ENCODE data around the gene FOLR2. TPM values are rescaled to one million over a fixed set of nuclear protein-coding genes. Genes with fewer than 3 reads are reported as not detected.
"Not testable (repeated sequence)": the region's sequence is repeated elsewhere in the genome, so short reads cannot be mapped to it uniquely, and the experiment has no call there.

FOLR2 gene
- total and polyA plus RNA-seq, 2 experiments from 2014 or later, result not detected

DNA sequence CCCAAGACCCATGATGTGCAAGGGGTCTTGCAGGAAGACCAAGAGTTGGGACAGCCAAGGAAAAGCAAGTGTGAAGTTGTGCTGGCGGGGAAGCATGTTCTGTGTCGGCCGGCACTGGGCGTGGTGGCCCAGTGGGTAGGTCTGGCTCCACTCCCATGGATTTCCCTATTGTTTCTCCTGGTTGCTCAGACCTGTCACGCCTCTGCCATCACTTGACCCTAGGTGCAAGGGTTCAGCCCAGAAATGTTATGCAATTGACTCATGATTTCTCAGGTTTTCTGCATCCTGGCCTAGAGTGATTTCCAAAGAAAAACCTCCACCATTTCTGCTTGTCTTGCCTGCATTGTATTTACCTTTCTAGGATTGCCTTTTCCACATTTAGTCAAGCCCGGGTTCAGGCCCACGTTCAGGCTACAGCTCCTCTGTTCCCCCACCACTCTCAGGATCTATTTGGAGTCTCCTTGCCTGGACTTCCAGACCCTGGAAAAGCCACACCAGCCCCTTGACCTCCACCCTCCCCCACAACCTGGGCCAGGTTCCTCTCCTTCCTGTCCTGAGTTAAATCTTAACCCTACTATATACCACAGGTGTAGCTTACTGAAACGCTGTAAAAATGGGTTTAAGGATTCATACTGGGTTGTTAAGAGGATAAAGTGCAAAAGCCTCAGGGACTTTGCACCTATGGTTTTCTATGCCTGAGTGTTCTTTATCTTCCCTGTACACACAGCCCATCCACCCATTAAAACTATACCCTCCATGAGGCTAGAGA lies 42.1 kb upstream of the FOLR2 start:
- H3F3A ChIP-seq (ENCODE audit: insufficient read depth), result no peaks in the 10 kb centered on the region
- H2AFZ ChIP-seq, result no peak overlapping the region
- in situ Hi-C loops (cut with MboI), result loop anchor here (10.0 kb wide), 1 partner anchor 150 kb away; no protein-coding TSS in a partner anchor
- H3K4me1 ChIP-seq (ENCODE audit: insufficient read depth), result no peaks in the 10 kb centered on the region
- H3K9me3 ChIP-seq (ENCODE audit: low read depth), result no peaks in the 10 kb centered on the region
- H3K79me2 ChIP-seq (ENCODE audit: insufficient read depth), result no peaks in the 10 kb centered on the region
- no peak for TF ChIP-seq EZH2 (IDR thresholded peaks at IDR 0.05; ENCODE audit: insufficient read depth, poor library complexity, severe bottlenecking)
- TF ChIP-seq EZH2phosphoT487 (IDR thresholded peaks at IDR 0.05; ENCODE audit: insufficient read depth, low read depth), result no peak
- H3K9me2 ChIP-seq (ENCODE audit: insufficient read depth), result no peaks in the 10 kb centered on the region
- no peak overlapping the region for H3K9ac ChIP-seq
- H3K36me3 ChIP-seq (ENCODE audit: low read depth), result no peaks in the 10 kb centered on the region
- H3K4me2 ChIP-seq (ENCODE audit: unreplicated experiment), result no peak overlapping the region
- DNase-seq, result no peak
- H3K27ac ChIP-seq, result no peak overlapping the region
- H4K20me1 ChIP-seq (ENCODE audit: insufficient read depth), result no peaks in the 10 kb centered on the region
- H3K4me3 ChIP-seq, result no peak overlapping the region
- WGBS, 2 experiments (ENCODE audit: low coverage in 1 of 2, low lambda C conversion rate in 2 of 2, missing lambda C conversion rate in 2 of 2), result 82 to 86% methylated on average over 8 of the region's 8 CpGs
- H3K27me3 ChIP-seq (replicated peaks; ENCODE audit: insufficient read depth), result no peaks in the 10 kb centered on the region

DNA sequence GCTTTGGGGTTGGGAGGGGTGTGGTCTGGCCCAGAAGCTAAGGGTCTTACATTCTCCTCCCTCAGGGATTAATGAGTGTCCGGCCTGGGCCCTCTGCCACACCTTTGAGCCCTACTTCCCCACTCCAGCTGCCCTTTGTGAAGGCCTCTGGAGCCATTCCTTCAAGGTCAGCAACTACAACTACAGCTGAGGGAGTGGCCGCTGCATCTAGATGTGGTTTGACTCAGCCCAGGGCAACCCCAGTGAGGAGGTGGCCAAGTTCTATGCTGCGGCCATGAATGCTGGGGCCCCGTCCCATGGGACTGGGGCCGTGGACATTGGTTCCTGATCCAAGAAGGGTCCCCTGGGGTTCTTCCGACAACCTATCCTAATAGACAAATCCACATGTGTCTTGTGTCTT lies 38.9 kb upstream of the FOLR2 start:
- in situ Hi-C loops (cut with MboI), result loop anchor here (10.0 kb wide), 1 partner anchor 153 kb away; no protein-coding TSS in a partner anchor
- H3K4me1 ChIP-seq (ENCODE audit: insufficient read depth), result peaks cover 5% of the 10 kb centered on the region; the same call in 1 of the 2 replicates
- 85 to 92% methylated on average over 5 to 6 of the region's 6 CpGs for WGBS, 2 experiments (ENCODE audit: low coverage in 1 of 2, low lambda C conversion rate in 2 of 2, missing lambda C conversion rate in 2 of 2)
- H3F3A ChIP-seq (ENCODE audit: insufficient read depth), result no peaks in the 10 kb centered on the region
- no peak overlapping the region for H3K9ac ChIP-seq
- no peaks in the 10 kb centered on the region for H3K36me3 ChIP-seq (ENCODE audit: low read depth)
- no peak overlapping the region for H2AFZ ChIP-seq
- no peaks in the 10 kb centered on the region for H4K20me1 ChIP-seq (ENCODE audit: insufficient read depth)
- no peak overlapping the region for H3K27ac ChIP-seq
- TF ChIP-seq EZH2phosphoT487 (IDR thresholded peaks at IDR 0.05; ENCODE audit: insufficient read depth, low read depth), result no peak
- no peak for TF ChIP-seq EZH2 (IDR thresholded peaks at IDR 0.05; ENCODE audit: insufficient read depth, poor library complexity, severe bottlenecking)
- no peaks in the 10 kb centered on the region for H3K27me3 ChIP-seq (replicated peaks; ENCODE audit: insufficient read depth)
- no peaks in the 10 kb centered on the region for H3K9me3 ChIP-seq (ENCODE audit: low read depth)
- no peak overlapping the region for H3K4me2 ChIP-seq (ENCODE audit: unreplicated experiment)
- H3K9me2 ChIP-seq (ENCODE audit: insufficient read depth), result no peaks in the 10 kb centered on the region
- no peak overlapping the region for H3K4me3 ChIP-seq
- H3K79me2 ChIP-seq (ENCODE audit: insufficient read depth), result no peaks in the 10 kb centered on the region
- no peak for DNase-seq

DNA sequence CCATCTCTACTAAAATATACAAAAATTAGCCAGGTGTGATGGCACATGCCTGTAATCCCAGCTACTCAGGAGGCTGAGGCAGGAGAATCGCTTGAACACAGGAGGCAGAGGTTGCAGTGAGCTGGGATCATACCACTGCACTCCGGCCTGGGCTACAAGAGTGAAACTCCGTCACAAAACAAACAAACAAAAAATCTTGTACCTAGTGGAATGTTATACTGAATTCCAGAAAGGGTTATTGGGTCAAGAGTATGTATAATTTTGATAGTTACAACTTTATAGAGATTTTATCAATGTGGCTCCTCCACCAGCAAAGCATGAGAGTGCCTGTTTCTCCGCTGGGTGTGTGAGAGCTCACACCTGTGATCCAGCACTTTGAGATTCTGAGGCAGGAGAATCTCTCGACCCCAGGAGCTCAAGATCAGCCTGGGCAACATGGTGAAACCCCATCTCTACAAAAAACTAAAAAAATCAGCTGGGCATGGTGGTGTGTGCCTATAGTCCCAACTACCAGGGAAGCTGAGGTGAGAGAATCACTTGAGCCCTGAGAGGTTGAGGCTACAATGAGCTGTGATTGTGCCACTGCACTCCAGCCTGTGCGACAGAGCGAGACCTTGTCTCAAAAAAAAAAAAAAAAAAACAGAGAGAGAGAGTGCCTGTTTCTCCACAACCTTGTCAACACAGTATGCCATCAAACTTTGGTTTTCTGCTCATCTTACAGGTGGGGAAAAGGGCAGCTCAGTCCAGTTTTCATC lies 37.4 kb upstream of the FOLR2 start:
- no peak overlapping the region for H3K27ac ChIP-seq

DNA sequence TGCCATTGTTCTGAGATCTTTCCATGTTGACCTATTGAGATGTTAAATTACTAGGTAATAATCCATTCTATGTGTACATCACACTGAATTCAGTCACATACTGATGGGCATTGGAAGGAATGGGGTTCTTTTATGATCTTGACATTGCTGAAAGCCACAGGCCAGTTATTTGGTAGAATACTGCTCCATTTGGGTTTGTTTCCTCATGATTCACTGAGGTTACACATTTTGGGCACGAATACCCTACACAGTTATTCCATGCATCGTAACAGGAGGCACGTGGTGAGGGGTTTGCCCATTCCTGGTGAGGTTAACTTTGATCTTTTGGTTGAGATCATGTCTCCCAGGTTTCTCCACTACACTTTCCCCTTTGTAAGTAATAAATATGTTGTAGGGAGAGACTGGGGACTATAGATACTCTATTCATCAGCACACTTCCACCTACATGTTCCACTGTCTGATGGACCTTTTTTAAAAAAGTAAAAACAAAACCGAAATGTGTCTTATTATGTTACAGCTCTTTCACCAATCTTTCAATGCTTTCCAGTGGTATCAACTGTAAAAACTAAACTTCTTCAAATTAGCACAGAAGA lies 36.7 kb upstream of the FOLR2 start:
- Histone ChIP-seq H3K36me3 (ENCODE audit: low read depth) (no peaks in the 10 kb centered on the region), H3K4me3 (no peak overlapping the region), H3K27me3 (replicated peaks; ENCODE audit: insufficient read depth) (no peaks in the 10 kb centered on the region), H3K79me2 (ENCODE audit: insufficient read depth) (no peaks in the 10 kb centered on the region), H3K9me2 (ENCODE audit: insufficient read depth) (no peaks in the 10 kb centered on the region), H3F3A (ENCODE audit: insufficient read depth) (no peaks in the 10 kb centered on the region), H3K27ac (no peak overlapping the region), H3K9me3 (ENCODE audit: low read depth) (no peaks in the 10 kb centered on the region), H4K20me1 (ENCODE audit: insufficient read depth) (no peaks in the 10 kb centered on the region), H3K4me2 (ENCODE audit: unreplicated experiment) (no peak overlapping the region), H3K4me1 (ENCODE audit: insufficient read depth) (peaks cover 5% of the 10 kb centered on the region; the same call in 1 of the 2 replicates), H2AFZ (no peak overlapping the region), H3K9ac (no peak overlapping the region)
- DNase-seq, result peak; percentile 41
- WGBS, 2 experiments (ENCODE audit: low coverage in 1 of 2, low lambda C conversion rate in 2 of 2, missing lambda C conversion rate in 2 of 2), result 64 to 66% methylated on average over 4 of the region's 4 CpGs
- TF ChIP-seq EZH2phosphoT487 (IDR thresholded peaks at IDR 0.05; ENCODE audit: insufficient read depth, low read depth) (no peak), EZH2 (IDR thresholded peaks at IDR 0.05; ENCODE audit: insufficient read depth, poor library complexity, severe bottlenecking) (no peak)
- in situ Hi-C loops (cut with MboI), result loop anchor here (10.0 kb wide), 1 partner anchor 155 kb away; no protein-coding TSS in a partner anchor

More for the DNA sequence above, 37.4 kb upstream of the FOLR2 start:
- in situ Hi-C loops (cut with MboI), result loop anchor here (10.0 kb wide), 1 partner anchor 154 kb away; no protein-coding TSS in a partner anchor
- Histone ChIP-seq H4K20me1 (ENCODE audit: insufficient read depth) (no peaks in the 10 kb centered on the region), H3F3A (ENCODE audit: insufficient read depth) (no peaks in the 10 kb centered on the region), H3K79me2 (ENCODE audit: insufficient read depth) (no peaks in the 10 kb centered on the region), H2AFZ (no peak overlapping the region), H3K4me1 (ENCODE audit: insufficient read depth) (peaks cover 5% of the 10 kb centered on the region; the same call in 1 of the 2 replicates), H3K36me3 (ENCODE audit: low read depth) (no peaks in the 10 kb centered on the region), H3K4me3 (no peak overlapping the region), H3K9me2 (ENCODE audit: insufficient read depth) (no peaks in the 10 kb centered on the region), H3K27me3 (replicated peaks; ENCODE audit: insufficient read depth) (no peaks in the 10 kb centered on the region), H3K4me2 (ENCODE audit: unreplicated experiment) (no peak overlapping the region), H3K9me3 (ENCODE audit: low read depth) (no peaks in the 10 kb centered on the region), H3K9ac (no peak overlapping the region)
- 74 to 78% methylated on average over 7 of the region's 7 CpGs for WGBS, 2 experiments (ENCODE audit: low coverage in 1 of 2, low lambda C conversion rate in 2 of 2, missing lambda C conversion rate in 2 of 2)
- DNase-seq, result no peak
- TF ChIP-seq EZH2phosphoT487 (IDR thresholded peaks at IDR 0.05; ENCODE audit: insufficient read depth, low read depth) (no peak), EZH2 (IDR thresholded peaks at IDR 0.05; ENCODE audit: insufficient read depth, poor library complexity, severe bottlenecking) (no peak)

DNA sequence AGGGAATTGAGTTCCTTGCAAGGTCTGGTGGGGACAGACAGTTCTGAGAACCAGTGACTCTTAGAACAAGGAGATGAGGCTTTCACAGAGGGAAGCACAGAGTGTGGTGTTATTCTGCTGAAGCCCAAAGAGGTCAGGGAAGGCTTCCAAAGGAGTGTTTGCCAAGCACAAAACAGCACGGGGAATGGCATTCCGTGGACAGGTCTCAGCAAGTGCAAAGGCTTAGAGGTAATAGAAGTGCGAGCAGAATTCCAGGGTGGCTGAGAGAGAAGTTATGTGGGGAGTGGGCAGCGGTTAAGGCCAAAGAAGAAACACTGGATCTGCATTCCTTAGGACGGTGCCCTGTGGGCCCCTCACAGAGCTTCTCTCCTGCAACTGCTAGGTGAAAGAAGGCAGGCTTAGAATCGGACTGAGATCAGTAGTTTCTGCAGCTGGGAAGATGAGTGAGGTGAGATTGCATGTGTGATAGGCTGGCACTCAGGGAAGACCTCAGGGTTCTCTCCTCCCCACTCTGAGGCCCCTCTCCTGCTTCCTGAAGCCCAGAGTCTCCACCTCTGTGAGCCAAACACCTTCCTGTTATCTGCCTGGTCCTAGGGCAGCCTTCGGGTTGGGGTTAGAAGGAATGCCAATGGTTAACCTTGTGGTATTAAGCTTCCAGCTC lies 35.6 kb upstream of the FOLR2 start:
- H3F3A ChIP-seq (ENCODE audit: insufficient read depth); H3K36me3 ChIP-seq (ENCODE audit: low read depth); H3K4me2 ChIP-seq (ENCODE audit: unreplicated experiment); H4K20me1 ChIP-seq (ENCODE audit: insufficient read depth); H3K9me3 ChIP-seq (ENCODE audit: low read depth); in situ Hi-C loops (cut with MboI); H3K9ac ChIP-seq; H3K27me3 ChIP-seq (replicated peaks; ENCODE audit: insufficient read depth); H3K9me2 ChIP-seq (ENCODE audit: insufficient read depth); H2AFZ ChIP-seq; H3K79me2 ChIP-seq (ENCODE audit: insufficient read depth); H3K4me1 ChIP-seq (ENCODE audit: insufficient read depth); H3K4me3 ChIP-seq: not testable (repeated sequence)
- H3K27ac ChIP-seq, result peak overlapping the region; percentile 15; the same call in 1 of the 2 replicates
- 48 to 51% methylated on average over 6 to 7 of the region's 7 CpGs for WGBS, 2 experiments (ENCODE audit: low coverage in 1 of 2, low lambda C conversion rate in 2 of 2, missing lambda C conversion rate in 2 of 2)
- DNase-seq, result peak; percentile 14

DNA sequence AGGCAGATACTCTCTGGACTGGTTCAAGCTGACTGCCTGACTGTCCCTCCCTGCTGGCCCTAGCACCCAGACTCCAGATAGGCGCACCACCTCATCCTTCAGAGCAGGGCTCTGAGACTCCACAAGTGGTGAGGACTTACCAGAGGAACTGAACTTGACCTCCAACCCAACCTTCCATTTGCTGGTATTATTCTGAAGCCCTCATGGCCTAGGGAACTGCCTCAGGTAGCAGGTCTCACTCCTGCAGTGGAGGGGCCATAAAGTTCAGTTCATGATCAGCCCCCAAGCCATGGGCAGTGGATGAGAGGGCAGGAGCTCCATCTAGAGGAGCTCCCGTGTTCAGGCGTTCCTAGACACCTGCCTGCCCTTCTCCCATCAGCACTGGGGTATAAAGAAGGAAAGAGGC lies 35.0 kb upstream of the FOLR2 start:
- H3K9me2 ChIP-seq (ENCODE audit: insufficient read depth); H3K9me3 ChIP-seq (ENCODE audit: low read depth); H3K79me2 ChIP-seq (ENCODE audit: insufficient read depth); H3K4me1 ChIP-seq (ENCODE audit: insufficient read depth); H2AFZ ChIP-seq; H3K4me3 ChIP-seq; H3K4me2 ChIP-seq (ENCODE audit: unreplicated experiment); H3K9ac ChIP-seq; H3F3A ChIP-seq (ENCODE audit: insufficient read depth); H3K36me3 ChIP-seq (ENCODE audit: low read depth); H4K20me1 ChIP-seq (ENCODE audit: insufficient read depth); in situ Hi-C loops (cut with MboI); H3K27me3 ChIP-seq (replicated peaks; ENCODE audit: insufficient read depth): not testable (repeated sequence)
- H3K27ac ChIP-seq, result peak overlapping the region; percentile 30; the same call in 1 of the 2 replicates
- DNase-seq, result peak; percentile 33
- 69 to 72% methylated on average over 3 of the region's 3 CpGs for WGBS, 2 experiments (ENCODE audit: low coverage in 1 of 2, low lambda C conversion rate in 2 of 2, missing lambda C conversion rate in 2 of 2)
